ENCODE results near the gene ZNF26. TPM values are rescaled to one million over a fixed set of nuclear protein-coding genes. Genes with fewer than 3 reads are reported as not detected.

Gene ZNF26
- total RNA-seq, 1 donor from 2014 or later = 7.2 TPM

- no peak for DNase-seq (ENCODE audit: low read depth in 2 of 2)
Observed at GRCh38 chr12:133061954-133062353, 75.8 kb downstream of the ZNF26 start.

- no peak for DNase-seq (ENCODE audit: low read depth in 2 of 2)
Observed at GRCh38 chr12:133063556-133063955, 77.4 kb downstream of the ZNF26 start.

- no peak for DNase-seq (ENCODE audit: low read depth in 2 of 2)
Observed at GRCh38 chr12:133073836-133074235, 87.7 kb downstream of the ZNF26 start.

Other genes starting within 250 kb of the ZNF26 start
- 32.2 and 46.1 TPM in 2 replicates for gene ANKLE2, start 224.5 kb upstream of the ZNF26 start, total RNA-seq
- gene GOLGA3, start 157.5 kb upstream of the ZNF26 start, total RNA-seq = 53.0 and 66.4 TPM in 2 replicates
- gene CHFR, start 98.8 kb upstream of the ZNF26 start, total RNA-seq = 32.6 and 38.3 TPM in 2 replicates
- 3.2 and 3.8 TPM in 2 replicates for gene ZNF605, start 30.1 kb upstream of the ZNF26 start, total RNA-seq
- 14.4 and 23.0 TPM in 2 replicates for gene ZNF84, start 51.1 kb downstream of the ZNF26 start, total RNA-seq
- gene ZNF140, start 94.6 kb downstream of the ZNF26 start, total RNA-seq = 33.4 and 36.7 TPM in 2 replicates
- gene ZNF891, start 143.9 kb downstream of the ZNF26 start, total RNA-seq = 0.51 TPM in 2 replicates
- gene ZNF10, start 144.3 kb downstream of the ZNF26 start, total RNA-seq = 4.7 and 8.1 TPM in 2 replicates
- 22.3 and 34.5 TPM in 2 replicates for gene ZNF268, start 195.1 kb downstream of the ZNF26 start, total RNA-seq
- gene ANHX, start 249.5 kb downstream of the ZNF26 start, total RNA-seq = not detected in 2 replicates

Data from dermis microvascular lymphatic vessel endothelial cell (primary cell).